Measurements from ENCODE around the gene NRL. TPM values are rescaled to one million over a fixed set of nuclear protein-coding genes. Genes with fewer than 3 reads are reported as not detected.
"Not testable (repeated sequence)": the region's sequence is repeated elsewhere in the genome, so short reads cannot be mapped to it uniquely, and the experiment has no call there.

The NRL gene
- total RNA-seq, 1 donor from 2014 or later: 1.2 TPM

DNA sequence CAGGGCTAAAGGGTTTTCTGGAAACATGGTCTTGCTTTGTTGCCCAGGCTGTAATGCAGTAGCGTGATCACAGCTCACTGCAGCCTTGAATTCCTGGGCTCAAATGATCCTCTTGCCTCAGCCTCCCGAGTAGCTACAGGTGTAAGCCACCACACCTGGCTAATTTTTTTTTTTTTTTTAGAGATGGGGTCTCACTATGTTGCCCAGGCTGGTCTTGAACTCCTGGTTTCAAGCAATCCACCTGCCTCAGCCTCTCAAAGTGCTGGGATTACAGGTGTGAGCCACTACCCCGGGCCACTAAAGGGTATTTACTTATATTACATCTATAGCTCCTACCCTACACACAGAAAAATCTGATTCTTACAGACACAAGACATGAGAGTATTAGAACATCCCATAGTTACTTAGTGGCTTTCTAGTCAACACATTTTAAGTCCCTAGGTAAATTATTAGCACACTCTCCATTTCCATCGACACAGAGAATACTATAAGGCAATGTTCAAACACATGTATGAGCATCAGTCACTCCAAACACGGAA, 6.3 kb downstream of the NRL start:
- TF ChIP-seq, protein P1, sequence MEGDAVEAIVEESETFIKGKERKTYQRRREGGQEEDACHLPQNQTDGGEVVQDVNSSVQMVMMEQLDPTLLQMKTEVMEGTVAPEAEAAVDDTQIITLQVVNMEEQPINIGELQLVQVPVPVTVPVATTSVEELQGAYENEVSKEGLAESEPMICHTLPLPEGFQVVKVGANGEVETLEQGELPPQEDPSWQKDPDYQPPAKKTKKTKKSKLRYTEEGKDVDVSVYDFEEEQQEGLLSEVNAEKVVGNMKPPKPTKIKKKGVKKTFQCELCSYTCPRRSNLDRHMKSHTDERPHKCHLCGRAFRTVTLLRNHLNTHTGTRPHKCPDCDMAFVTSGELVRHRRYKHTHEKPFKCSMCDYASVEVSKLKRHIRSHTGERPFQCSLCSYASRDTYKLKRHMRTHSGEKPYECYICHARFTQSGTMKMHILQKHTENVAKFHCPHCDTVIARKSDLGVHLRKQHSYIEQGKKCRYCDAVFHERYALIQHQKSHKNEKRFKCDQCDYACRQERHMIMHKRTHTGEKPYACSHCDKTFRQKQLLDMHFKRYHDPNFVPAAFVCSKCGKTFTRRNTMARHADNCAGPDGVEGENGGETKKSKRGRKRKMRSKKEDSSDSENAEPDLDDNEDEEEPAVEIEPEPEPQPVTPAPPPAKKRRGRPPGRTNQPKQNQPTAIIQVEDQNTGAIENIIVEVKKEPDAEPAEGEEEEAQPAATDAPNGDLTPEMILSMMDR (conservative IDR thresholded peaks at IDR 0.05; ENCODE audit: low read depth, low read length): no peak
- H3K4me3 ChIP-seq (ENCODE audit: low read depth, low read length): no peak overlapping the region
- DNase-seq (ENCODE audit: low read depth): no peak

DNA sequence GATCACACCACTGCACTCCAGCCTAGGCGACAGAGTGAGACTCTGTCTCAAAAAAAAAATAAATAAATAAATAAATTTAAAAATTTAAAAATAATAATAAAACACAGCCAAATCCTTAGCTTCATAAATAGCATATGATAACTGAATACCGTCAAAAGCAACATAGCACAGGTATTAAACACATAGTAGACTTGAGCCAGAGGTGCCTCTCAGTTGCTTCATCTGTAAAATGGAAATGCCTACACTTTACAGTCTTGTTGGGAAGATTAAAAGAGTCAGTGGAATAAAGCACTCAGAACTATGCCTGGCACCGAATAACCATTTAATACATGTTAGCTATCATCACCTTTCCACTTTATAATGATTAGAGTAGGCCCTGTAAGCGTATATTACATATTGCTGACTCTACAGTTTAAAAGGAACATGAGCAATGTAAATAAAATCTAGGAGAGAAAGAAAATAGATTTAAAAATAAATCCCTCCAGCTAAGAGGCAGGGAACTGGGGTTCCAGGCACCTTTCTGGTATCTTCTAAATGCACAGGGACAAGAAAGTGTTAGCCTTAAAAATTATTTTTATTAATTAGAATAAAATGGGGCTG, 8.0 kb downstream of the NRL start:
- DNase-seq (ENCODE audit: low read depth): no peak
- H3K4me3 ChIP-seq (ENCODE audit: low read depth, low read length): no peak overlapping the region
- TF ChIP-seq, protein P1 (conservative IDR thresholded peaks at IDR 0.05; ENCODE audit: low read depth, low read length): no peak

DNA sequence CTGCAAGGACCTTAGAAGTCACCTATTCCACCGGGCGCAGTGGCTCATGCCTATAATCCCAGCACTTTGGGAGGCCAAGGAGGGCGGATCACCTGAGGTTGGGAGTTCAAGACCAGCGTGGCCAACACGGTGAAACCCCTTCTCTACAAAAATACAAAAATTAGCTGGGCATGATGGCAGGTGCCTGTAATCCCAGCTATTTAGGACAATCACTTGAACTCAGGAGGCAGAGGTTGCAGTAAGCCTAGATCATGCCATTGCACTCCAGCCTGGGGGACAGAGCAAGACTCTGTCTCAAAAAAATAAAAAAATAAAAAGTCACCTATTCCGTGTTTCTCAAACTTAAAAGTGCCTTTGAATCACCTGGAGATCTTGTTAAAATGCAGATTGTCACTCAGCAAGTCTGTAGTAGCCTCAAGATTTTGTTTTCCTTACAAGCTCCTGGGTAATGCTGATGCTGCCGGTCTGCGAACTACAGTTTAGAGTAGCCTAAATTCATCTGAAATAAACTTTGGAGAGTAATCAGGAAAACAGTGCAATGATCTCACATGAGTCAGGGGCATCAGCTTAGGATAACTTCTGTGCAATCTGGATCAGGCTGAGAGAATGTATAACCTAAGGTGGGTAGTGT, 9.0 kb downstream of the NRL start:
- not testable (repeated sequence) for H3K4me3 ChIP-seq (ENCODE audit: low read depth, low read length); DNase-seq (ENCODE audit: low read depth)

DNA sequence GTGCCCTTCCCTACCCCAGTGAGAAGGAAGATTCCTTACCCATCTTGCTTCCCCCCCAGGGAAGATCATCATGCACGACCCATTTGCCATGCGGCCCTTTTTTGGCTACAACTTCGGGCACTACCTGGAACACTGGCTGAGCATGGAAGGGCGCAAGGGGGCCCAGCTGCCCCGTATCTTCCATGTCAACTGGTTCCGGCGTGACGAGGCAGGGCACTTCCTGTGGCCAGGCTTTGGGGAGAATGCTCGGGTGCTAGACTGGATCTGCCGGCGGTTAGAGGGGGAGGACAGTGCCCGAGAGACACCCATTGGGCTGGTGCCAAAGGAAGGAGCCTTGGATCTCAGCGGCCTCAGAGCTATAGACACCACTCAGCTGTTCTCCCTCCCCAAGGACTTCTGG, 11.3 kb downstream of the NRL start:
- no peak for DNase-seq (ENCODE audit: low read depth)
- TF ChIP-seq, protein P1 (conservative IDR thresholded peaks at IDR 0.05; ENCODE audit: low read depth, low read length): no peak
- H3K4me3 ChIP-seq (ENCODE audit: low read depth, low read length): no peak overlapping the region

DNA sequence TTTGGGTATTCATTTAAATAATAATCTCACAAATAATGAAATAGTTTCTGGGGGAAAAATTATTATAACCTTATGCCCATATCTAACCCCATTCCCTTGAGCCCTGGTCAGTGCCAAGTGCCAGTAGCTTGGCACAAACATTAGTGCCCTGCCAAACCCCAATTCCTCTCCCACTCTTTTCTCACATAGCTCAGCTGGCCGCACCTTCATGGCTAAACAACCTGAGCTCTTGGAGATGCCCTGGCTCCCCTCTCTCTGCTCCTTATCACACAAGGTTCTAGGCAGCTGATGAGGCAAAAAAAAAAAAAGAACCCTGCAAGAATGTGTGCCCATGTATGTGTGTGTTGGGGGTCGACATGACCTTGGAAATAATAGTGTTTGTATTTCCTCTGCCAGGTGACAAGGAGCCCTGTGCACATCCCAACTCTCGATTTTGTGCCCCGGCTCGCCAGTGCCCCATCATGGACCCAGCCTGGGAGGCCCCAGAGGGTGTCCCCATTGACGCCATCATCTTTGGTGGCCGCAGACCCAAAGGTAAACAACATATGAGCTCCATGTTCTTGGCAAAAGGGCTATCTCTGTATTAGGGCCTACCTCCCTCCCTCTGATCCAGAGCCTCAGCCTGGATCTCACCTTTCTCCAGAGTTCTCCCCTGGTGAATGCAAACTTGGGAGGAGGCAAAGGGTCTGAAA, 12.2 kb downstream of the NRL start:
- TF ChIP-seq, protein P1 (conservative IDR thresholded peaks at IDR 0.05; ENCODE audit: low read depth, low read length): no peak
- H3K4me3 ChIP-seq (ENCODE audit: low read depth, low read length): no peak overlapping the region
- DNase-seq (ENCODE audit: low read depth): no peak

DNA sequence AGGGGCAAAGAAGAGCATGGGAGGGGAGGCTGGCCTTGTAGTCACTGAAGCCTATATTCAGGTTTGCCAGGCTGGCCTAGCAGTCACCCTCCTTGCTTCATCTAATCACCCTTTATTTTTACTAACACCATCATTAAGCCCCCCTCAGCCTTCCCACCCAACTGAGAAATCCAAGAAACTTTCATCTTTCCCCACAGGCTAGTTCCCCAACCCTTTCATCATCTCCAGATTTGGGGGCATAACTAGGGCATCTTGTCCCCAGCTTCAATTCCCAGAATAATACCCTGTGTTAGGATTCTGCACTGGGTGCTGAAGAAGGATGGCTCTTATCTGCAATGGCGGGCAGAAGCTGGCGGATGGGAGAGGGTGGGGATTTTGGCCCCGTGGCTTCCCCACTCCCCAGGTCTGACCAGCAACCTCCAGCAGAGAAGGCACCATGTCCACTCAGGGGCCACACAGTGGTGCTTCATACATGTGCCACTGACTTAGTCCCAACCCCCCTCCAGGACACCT, 13.7 kb downstream of the NRL start:
- H3K4me3 ChIP-seq (ENCODE audit: low read depth, low read length): no peak overlapping the region
- TF ChIP-seq, protein P1 (conservative IDR thresholded peaks at IDR 0.05; ENCODE audit: low read depth, low read length): no peak
- DNase-seq (ENCODE audit: low read depth): no peak

DNA sequence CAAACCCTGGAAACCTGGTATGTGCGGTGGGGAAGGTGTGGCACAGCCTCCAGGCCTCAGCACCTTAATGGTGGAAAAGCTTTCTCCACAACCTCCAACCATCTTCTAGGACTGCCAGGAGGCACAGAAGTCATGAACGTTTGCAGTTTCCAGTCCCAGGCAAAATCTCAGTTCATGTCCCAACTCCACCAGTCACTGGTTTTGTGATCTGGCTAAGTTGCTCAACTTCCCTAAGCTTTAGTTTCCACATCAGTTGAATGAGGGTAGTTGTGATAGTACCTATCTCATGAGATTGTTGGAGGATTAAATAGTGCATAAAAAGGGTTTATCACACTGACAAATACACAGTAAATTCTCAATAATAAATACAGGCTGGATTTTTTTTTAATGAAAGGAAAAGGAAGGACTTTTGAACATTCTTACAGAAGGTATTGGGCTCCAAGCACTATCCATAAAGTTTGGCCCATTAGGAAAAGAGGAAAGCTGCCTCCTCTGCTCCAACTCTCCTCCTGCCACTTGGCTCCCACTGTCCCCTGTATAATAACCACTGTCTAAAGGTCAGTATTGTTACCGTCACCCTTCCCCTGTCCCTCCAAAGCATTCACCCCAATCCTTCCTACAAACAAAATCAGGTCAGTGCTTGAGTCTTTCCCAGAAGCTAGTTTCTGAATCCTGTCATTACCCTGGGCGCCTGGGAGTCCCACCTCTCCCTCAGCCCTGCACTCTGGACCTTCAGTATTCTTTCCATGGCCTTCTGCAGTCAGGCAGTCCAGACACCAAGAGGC, 14.4 kb downstream of the NRL start:
- TF ChIP-seq, protein P1 (conservative IDR thresholded peaks at IDR 0.05; ENCODE audit: low read depth, low read length): no peak
- no peak overlapping the region for H3K4me3 ChIP-seq (ENCODE audit: low read depth, low read length)
- no peak for DNase-seq (ENCODE audit: low read depth)
